H9 (cell line): ENCODE results near the gene EPOP. TPM values are rescaled to one million over a fixed set of nuclear protein-coding genes. Genes with fewer than 3 reads are reported as not detected.

Experiments
- DNase-seq: peaks from one replicate; pipeline ENCODE4 v3.0.0-alpha.2; 2017
- H2AFZ ChIP-seq: one replicate; pipeline ENCODE4 v1.6.1; 2013; ENCODE audit warnings: mild to moderate bottlenecking, low read length, control low read depth, moderate library complexity
- H2AK5ac ChIP-seq: 2 replicates; pipeline ENCODE4 v1.6.1; 2013; ENCODE audit warnings: low read length, control low read depth, mixed read lengths; ENCODE audit not compliant: insufficient read length
- H2BK120ac ChIP-seq: one replicate; pipeline ENCODE4 v1.6.1; 2013; ENCODE audit warnings: low read depth, mild to moderate bottlenecking, low read length, control low read depth, inconsistent platforms; ENCODE audit not compliant: poor library complexity, severe bottlenecking
- H2BK12ac ChIP-seq: 2 replicates; pipeline ENCODE4 v1.6.1; 2013; ENCODE audit warnings: low read length, control low read depth, mixed read lengths, low read depth; ENCODE audit not compliant: insufficient read length
- H2BK15ac ChIP-seq: 2 replicates; pipeline ENCODE4 v1.6.1; 2013; ENCODE audit warnings: low read depth, low read length, control low read depth
- H2BK20ac ChIP-seq: one replicate; pipeline ENCODE4 v1.6.1; 2013; ENCODE audit warnings: low read depth, mild to moderate bottlenecking, low read length, control low read depth, inconsistent platforms; ENCODE audit not compliant: poor library complexity, severe bottlenecking
- H2BK5ac ChIP-seq: 2 replicates; pipeline ENCODE4 v1.6.1; 2013; ENCODE audit warnings: low read length, control low read depth, mixed read lengths; ENCODE audit not compliant: insufficient read length
- H3K14ac ChIP-seq: 2 replicates; pipeline ENCODE4 v1.6.1; 2013; ENCODE audit warnings: low read length, control low read depth; ENCODE audit not compliant: insufficient read depth
- H3K18ac ChIP-seq: 2 replicates; pipeline ENCODE4 v1.6.1; 2013; ENCODE audit warnings: low read depth, mild to moderate bottlenecking, mixed read lengths, low read length, control low read depth; ENCODE audit not compliant: insufficient read length
- H3K23ac ChIP-seq: 2 replicates; pipeline ENCODE4 v1.6.1; 2013; ENCODE audit warnings: low read length, control low read depth, mixed read lengths, low read depth; ENCODE audit not compliant: insufficient read length
- H3K23me2 ChIP-seq: 2 replicates; pipeline ENCODE4 v1.6.1; 2013; ENCODE audit warnings: low read depth, mild to moderate bottlenecking, mixed read lengths, low read length, control low read depth; ENCODE audit not compliant: insufficient read length, poor library complexity, severe bottlenecking
- H3K27ac ChIP-seq: 2 replicates; pipeline ENCODE4 v1.5.1; 2013; ENCODE audit warnings: low read length, control low read depth, mixed read lengths, low read depth; ENCODE audit not compliant: insufficient read length
- H3K27me3 ChIP-seq: 2 replicates; pipeline ENCODE4 v1.6.1; 2013; ENCODE audit warnings: low read length, control low read depth, inconsistent platforms; ENCODE audit not compliant: insufficient read depth
- H3K4ac ChIP-seq: 2 replicates; pipeline ENCODE4 v1.6.1; 2013; ENCODE audit warnings: low read depth, mild to moderate bottlenecking, control low read depth, inconsistent platforms, low read length, moderate library complexity
- H3K4me1 ChIP-seq: 2 replicates; pipeline ENCODE4 v1.6.1; 2013; ENCODE audit warnings: low read length, control low read depth, inconsistent platforms; ENCODE audit not compliant: insufficient read depth
- H3K4me2 ChIP-seq: 2 replicates; pipeline ENCODE4 v1.6.1; 2013; ENCODE audit warnings: low read length, control low read depth, mixed read lengths; ENCODE audit not compliant: insufficient read length, insufficient read depth
- H3K56ac ChIP-seq: 2 replicates; pipeline ENCODE4 v1.6.1; 2013; ENCODE audit warnings: low read depth, mild to moderate bottlenecking, mixed read lengths, low read length, control low read depth; ENCODE audit not compliant: insufficient read length
- H3K79me1 ChIP-seq: 2 replicates; pipeline ENCODE4 v1.6.1; 2013; ENCODE audit warnings: low read depth, mild to moderate bottlenecking, moderate library complexity, low read length, control low read depth, inconsistent platforms; ENCODE audit not compliant: insufficient read depth, poor library complexity, severe bottlenecking
- H3K79me2 ChIP-seq: 2 replicates; pipeline ENCODE4 v1.6.1; 2013; ENCODE audit warnings: low read length, control low read depth, inconsistent platforms; ENCODE audit not compliant: insufficient read depth
- H3K9ac ChIP-seq: 2 replicates; pipeline ENCODE4 v1.6.1; 2013; ENCODE audit warnings: low read length, control low read depth, mixed read lengths; ENCODE audit not compliant: insufficient read length; ENCODE audit errors: extremely low read depth
- H3K9me3 ChIP-seq: one replicate; pipeline ENCODE4 v1.6.1; 2013; ENCODE audit warnings: low read depth, low read length, inconsistent platforms; ENCODE audit not compliant: control insufficient read depth
- H3T11ph ChIP-seq: one replicate; pipeline ENCODE4 v1.6.1; 2013; ENCODE audit warnings: mild to moderate bottlenecking, low read length, control low read depth, inconsistent platforms
- H4K20me1 ChIP-seq: one replicate; pipeline ENCODE4 v1.6.1; 2013; ENCODE audit not compliant: control insufficient read depth, insufficient read length, insufficient read depth
- H4K5ac ChIP-seq: 2 replicates; pipeline ENCODE4 v1.6.1; 2013; ENCODE audit warnings: low read depth, mild to moderate bottlenecking, mixed read lengths, low read length, control low read depth; ENCODE audit not compliant: insufficient read length
- H4K8ac ChIP-seq: replicated peaks from 2 replicates; pipeline ENCODE4 v1.6.1; 2013; ENCODE audit warnings: low read length, control low read depth, mixed read lengths, low read depth; ENCODE audit not compliant: insufficient read length
- H4K91ac ChIP-seq: 2 replicates; pipeline ENCODE4 v1.6.1; 2013; ENCODE audit warnings: low read depth, mild to moderate bottlenecking, moderate library complexity, mixed read lengths, low read length, control low read depth; ENCODE audit not compliant: insufficient read length
- H3K27ac Mint-ChIP-seq, 3 experiments: 2 replicates in 2 of 3; 3 replicates in 1 of 3; pipeline ENCODE4 v1.8.0; 2020 to 2021; ENCODE audit warnings: mixed read lengths in 3 of 3, mild to moderate bottlenecking in 1 of 3, moderate library complexity in 1 of 3
- H3K27me3 Mint-ChIP-seq: 2 replicates; pipeline ENCODE4 v1.8.0; 2021; ENCODE audit warnings: low read depth, mild to moderate bottlenecking, moderate library complexity, mixed read lengths
- H3K36me3 Mint-ChIP-seq, 3 experiments: 2 replicates in 2 of 3; 3 replicates in 1 of 3; pipeline ENCODE4 v1.8.0; 2020 to 2021; ENCODE audit warnings: low read depth in 3 of 3, mixed read lengths in 3 of 3; ENCODE audit not compliant: insufficient read depth in 1 of 3
- H3K4me1 Mint-ChIP-seq, 2 experiments: 2 replicates each; pipeline ENCODE4 v1.8.0; 2020; ENCODE audit warnings: mixed read lengths in 2 of 2
- H3K4me3 Mint-ChIP-seq, 2 experiments: 2 replicates in 1 of 2; 3 replicates in 1 of 2; pipeline ENCODE4 v1.8.0; 2020 to 2021; ENCODE audit warnings: mild to moderate bottlenecking in 2 of 2, mixed read lengths in 2 of 2, moderate library complexity in 1 of 2
- H3K9me3 Mint-ChIP-seq, 2 experiments: 2 replicates in 1 of 2; 3 replicates in 1 of 2; pipeline ENCODE4 v1.8.0; 2020; ENCODE audit warnings: mild to moderate bottlenecking in 2 of 2, mixed read lengths in 2 of 2, moderate library complexity in 1 of 2
- WGBS: extraction: QIAGEN DNeasy Blood & Tissue Kit; methylation state at CpG from one replicate; pipeline ENCODE4 v1.1.7; 2013; ENCODE audit warnings: missing lambda C conversion rate, low lambda C conversion rate, mixed read lengths; ENCODE audit not compliant: insufficient read length; ENCODE audit errors: extremely low coverage; 5-methylcytosine and 5-hydroxymethylcytosine counted together
- total RNA-seq: library from RNA; stranded (reverse); gene quantifications from 2 replicates; pipeline ENCODE4 v1.2.1, GENCODE V29; 2021
- TF ChIP-seq, protein P1 (sequence below): fragments of 200-600 bp; sonication (generic); conservative IDR thresholded peaks from 3 replicates; pipeline ENCODE4 v1.8.0; 2021; ENCODE audit warnings: antibody characterized with exemption, mild to moderate bottlenecking

The EPOP gene
- total RNA-seq, 1 experiment from 2014 or later: 5.9 TPM

DNA sequence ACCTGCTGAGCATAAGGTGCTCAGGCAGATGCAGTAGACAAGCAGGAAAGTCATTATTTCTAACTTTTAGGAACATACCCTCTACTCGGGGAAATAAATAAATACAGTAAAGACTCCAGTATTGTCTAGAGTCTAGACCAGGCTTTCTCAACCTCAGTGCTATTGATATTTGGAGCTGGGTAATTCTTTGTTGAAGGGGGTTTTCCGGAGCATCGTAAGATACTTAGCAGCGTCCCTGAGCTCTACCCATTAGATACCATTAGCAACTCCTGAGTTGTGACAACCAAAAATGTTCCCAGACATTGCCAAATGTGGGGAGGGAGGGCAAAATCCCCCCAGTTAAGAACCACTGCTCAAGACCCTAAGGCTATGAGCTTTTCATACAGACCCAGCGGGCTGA is 21.1 kb downstream of the EPOP start:
- no CpG with 5 or more reads among the region's 5 CpGs for WGBS
- H3K23ac ChIP-seq: no peak overlapping the region
- H2BK5ac ChIP-seq: no peak overlapping the region
- no peak overlapping the region for H2BK120ac ChIP-seq
- no peak overlapping the region for H3K4me2 ChIP-seq
- H3K4me3 Mint-ChIP-seq: no peak overlapping the region
- peaks cover 25% of the 10 kb centered on the region for H3K27me3 Mint-ChIP-seq
- H2AK5ac ChIP-seq: no peak overlapping the region
- no peak overlapping the region for H2BK15ac ChIP-seq
- no peak overlapping the region for H3K14ac ChIP-seq
- H4K91ac ChIP-seq: no peak overlapping the region
- no peak overlapping the region for H4K5ac ChIP-seq
- H3K79me2 ChIP-seq: no peaks in the 10 kb centered on the region
- peaks cover 22 to 29% of the 10 kb centered on the region in 2 experiments for H3K4me1 Mint-ChIP-seq
- H3K9ac ChIP-seq: no peak overlapping the region
- no peak for DNase-seq
- H4K8ac ChIP-seq: no peak overlapping the region
- H2AFZ ChIP-seq: no peak overlapping the region
- no peak overlapping the region for H3K18ac ChIP-seq
- no peaks in the 10 kb centered on the region for H3K27me3 ChIP-seq
- H3K23me2 ChIP-seq: no peaks in the 10 kb centered on the region
- H2BK12ac ChIP-seq: no peak overlapping the region
- H2BK20ac ChIP-seq: no peak overlapping the region
- no peaks in the 10 kb centered on the region; the same call in 1 of the 2 replicates for H3K4me1 ChIP-seq
- no peak overlapping the region for H3K56ac ChIP-seq
- TF ChIP-seq, protein P1, sequence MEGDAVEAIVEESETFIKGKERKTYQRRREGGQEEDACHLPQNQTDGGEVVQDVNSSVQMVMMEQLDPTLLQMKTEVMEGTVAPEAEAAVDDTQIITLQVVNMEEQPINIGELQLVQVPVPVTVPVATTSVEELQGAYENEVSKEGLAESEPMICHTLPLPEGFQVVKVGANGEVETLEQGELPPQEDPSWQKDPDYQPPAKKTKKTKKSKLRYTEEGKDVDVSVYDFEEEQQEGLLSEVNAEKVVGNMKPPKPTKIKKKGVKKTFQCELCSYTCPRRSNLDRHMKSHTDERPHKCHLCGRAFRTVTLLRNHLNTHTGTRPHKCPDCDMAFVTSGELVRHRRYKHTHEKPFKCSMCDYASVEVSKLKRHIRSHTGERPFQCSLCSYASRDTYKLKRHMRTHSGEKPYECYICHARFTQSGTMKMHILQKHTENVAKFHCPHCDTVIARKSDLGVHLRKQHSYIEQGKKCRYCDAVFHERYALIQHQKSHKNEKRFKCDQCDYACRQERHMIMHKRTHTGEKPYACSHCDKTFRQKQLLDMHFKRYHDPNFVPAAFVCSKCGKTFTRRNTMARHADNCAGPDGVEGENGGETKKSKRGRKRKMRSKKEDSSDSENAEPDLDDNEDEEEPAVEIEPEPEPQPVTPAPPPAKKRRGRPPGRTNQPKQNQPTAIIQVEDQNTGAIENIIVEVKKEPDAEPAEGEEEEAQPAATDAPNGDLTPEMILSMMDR: no peak
- H3T11ph ChIP-seq: no peak overlapping the region
- H4K20me1 ChIP-seq: no peaks in the 10 kb centered on the region
- no peak overlapping the region for H3K27ac Mint-ChIP-seq
- H3K27ac ChIP-seq: no peak overlapping the region
- H3K4ac ChIP-seq: no peak overlapping the region
- H3K36me3 Mint-ChIP-seq: no peaks in the 10 kb centered on the region; a peak in 1 of 7 replicates
- no peaks in the 10 kb centered on the region for H3K79me1 ChIP-seq
- H3K9me3 ChIP-seq: no peaks in the 10 kb centered on the region
- no peaks in the 10 kb centered on the region for H3K9me3 Mint-ChIP-seq
